GM12878 (cell line): ENCODE data around the gene PPP1R1B.

Experiments
- BACH1 ChIP-seq: fragments of 450-650 bp; IDR thresholded peaks from 2 replicates; pipeline ENCODE4 v1.6.1; 2017; ENCODE audit warnings: mild to moderate bottlenecking, borderline replicate concordance
- EZH2 ChIP-seq: IDR thresholded peaks from 2 replicates; pipeline ENCODE4 v1.6.1; 2012; ENCODE audit warnings: low read depth, mild to moderate bottlenecking, control low read depth, inconsistent platforms, low read length, borderline replicate concordance; ENCODE audit not compliant: control insufficient read depth
- HDAC2 ChIP-seq: fragments of 200-600 bp; sonication (generic); IDR thresholded peaks from 2 replicates; pipeline ENCODE4 v1.6.1; 2017
- JUND ChIP-seq: IDR thresholded peaks from 2 replicates; pipeline ENCODE4 v1.6.1; 2012; ENCODE audit warnings: low read depth, mild to moderate bottlenecking, low read length, improper control_type of control experiment, moderate library complexity
- KLF5 ChIP-seq: fragments of 450-650 bp; IDR thresholded peaks from 2 replicates; pipeline ENCODE4 v1.6.1; 2014; ENCODE audit warnings: mild to moderate bottlenecking; ENCODE audit not compliant: partially characterized antibody
- MTA2 ChIP-seq: fragments of 450-650 bp; IDR thresholded peaks from 2 replicates; pipeline ENCODE4 v1.6.1; 2016; ENCODE audit warnings: low read depth, mild to moderate bottlenecking, moderate library complexity
- POLR2A ChIP-seq: IDR thresholded peaks from 2 replicates; pipeline ENCODE4 v1.6.1; 2011; ENCODE audit warnings: low read depth, mild to moderate bottlenecking, low read length
- RB1 ChIP-seq: fragments of 450-650 bp; formaldehyde crosslinking; IDR thresholded peaks from 2 replicates; pipeline ENCODE4 v1.6.1; 2017; ENCODE audit warnings: mild to moderate bottlenecking, borderline replicate concordance
- RCOR1 ChIP-seq: conservative IDR thresholded peaks from 2 replicates; pipeline ENCODE4 v1.6.1; 2012; ENCODE audit warnings: low read depth, low read length, improper control_type of control experiment
- RFX5 ChIP-seq: IDR thresholded peaks from 2 replicates; pipeline ENCODE4 v1.6.1; 2011; ENCODE audit warnings: low read depth, low read length, improper control_type of control experiment
- TAF1 ChIP-seq: IDR thresholded peaks from 2 replicates; pipeline ENCODE4 v1.6.1; 2011; ENCODE audit warnings: mild to moderate bottlenecking, low read depth, low read length, borderline replicate concordance
- TF ChIP-seq, protein P1 (sequence below), 3 experiments: IDR thresholded peaks in 2 of 3; conservative IDR thresholded peaks in 1 of 3; 2 replicates each; pipeline ENCODE4 v1.5.1; 2011; ENCODE audit warnings: low read depth in 3 of 3, low read length in 3 of 3, mild to moderate bottlenecking in 3 of 3, control low read depth in 2 of 3, moderate library complexity in 2 of 3, inconsistent platforms in 1 of 3, mixed read lengths in 1 of 3; ENCODE audit not compliant: control insufficient read depth in 2 of 3, insufficient read depth in 1 of 3; ENCODE audit errors: extremely low read depth in 1 of 3
- TF ChIP-seq, protein P2 (sequence below): IDR thresholded peaks from 2 replicates; pipeline ENCODE4 v1.6.1; 2012; ENCODE audit warnings: low read depth, low read length, improper control_type of control experiment

DNA sequence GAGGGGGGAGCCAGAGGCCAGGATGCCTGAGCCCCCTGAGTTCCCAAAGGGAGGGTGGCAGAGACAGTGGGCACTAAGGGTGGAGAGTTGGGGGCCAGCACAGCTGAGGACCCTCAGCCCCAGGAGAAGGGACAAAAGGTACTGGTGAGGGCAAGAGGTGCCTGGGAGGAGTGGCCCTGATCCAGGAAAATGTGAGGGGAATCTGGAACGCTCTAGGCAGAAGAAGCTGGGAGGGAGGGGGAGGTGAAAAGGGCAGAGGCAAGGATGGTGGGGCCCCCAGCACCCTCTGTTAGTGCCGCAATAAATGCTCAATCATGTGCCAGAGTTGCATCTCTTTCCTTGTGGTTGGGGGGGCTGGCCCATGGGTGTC lies 39.5 kb downstream of the PPP1R1B start:
- TF ChIP-seq KLF5 (no peak), POLR2A (no peak), MTA2 (no peak), JUND (no peak), BACH1 (no peak), TAF1 (no peak), RCOR1 (no peak), RFX5 (no peak), RB1 (no peak), EZH2 (no peak), HDAC2 (no peak)
- TF ChIP-seq, protein P1, sequence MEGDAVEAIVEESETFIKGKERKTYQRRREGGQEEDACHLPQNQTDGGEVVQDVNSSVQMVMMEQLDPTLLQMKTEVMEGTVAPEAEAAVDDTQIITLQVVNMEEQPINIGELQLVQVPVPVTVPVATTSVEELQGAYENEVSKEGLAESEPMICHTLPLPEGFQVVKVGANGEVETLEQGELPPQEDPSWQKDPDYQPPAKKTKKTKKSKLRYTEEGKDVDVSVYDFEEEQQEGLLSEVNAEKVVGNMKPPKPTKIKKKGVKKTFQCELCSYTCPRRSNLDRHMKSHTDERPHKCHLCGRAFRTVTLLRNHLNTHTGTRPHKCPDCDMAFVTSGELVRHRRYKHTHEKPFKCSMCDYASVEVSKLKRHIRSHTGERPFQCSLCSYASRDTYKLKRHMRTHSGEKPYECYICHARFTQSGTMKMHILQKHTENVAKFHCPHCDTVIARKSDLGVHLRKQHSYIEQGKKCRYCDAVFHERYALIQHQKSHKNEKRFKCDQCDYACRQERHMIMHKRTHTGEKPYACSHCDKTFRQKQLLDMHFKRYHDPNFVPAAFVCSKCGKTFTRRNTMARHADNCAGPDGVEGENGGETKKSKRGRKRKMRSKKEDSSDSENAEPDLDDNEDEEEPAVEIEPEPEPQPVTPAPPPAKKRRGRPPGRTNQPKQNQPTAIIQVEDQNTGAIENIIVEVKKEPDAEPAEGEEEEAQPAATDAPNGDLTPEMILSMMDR (IDR thresholded peaks at IDR 0.05 in 2 of 3, conservative IDR thresholded peaks at IDR 0.05 in 1 of 3; ENCODE audit: control insufficient read depth in 2 of 3, extremely low read depth in 1 of 3, insufficient read depth in 1 of 3, low read depth in 3 of 3, low read length in 3 of 3): no peak
- TF ChIP-seq, protein P2, sequence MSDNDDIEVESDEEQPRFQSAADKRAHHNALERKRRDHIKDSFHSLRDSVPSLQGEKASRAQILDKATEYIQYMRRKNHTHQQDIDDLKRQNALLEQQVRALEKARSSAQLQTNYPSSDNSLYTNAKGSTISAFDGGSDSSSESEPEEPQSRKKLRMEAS: no peak
